Astrocyte of the spinal cord (primary cell): Measurements from ENCODE around the gene GLP2R.

Experiments used
- DNase-seq: peaks from one replicate; pipeline ENCODE4 v3.0.0; 2011; ENCODE audit warnings: low read depth, low spot score
- H3K4me3 ChIP-seq: 2 replicates; pipeline ENCODE4 v1.5.1; 2011; ENCODE audit warnings: low read depth, mild to moderate bottlenecking, low read length, moderate library complexity
- CTCF ChIP-seq: IDR thresholded peaks from 2 replicates; pipeline ENCODE4 v1.5.1; 2012; ENCODE audit warnings: low read depth, mild to moderate bottlenecking, low read length, inconsistent platforms
- in situ Hi-C: cut with HindIII; loops from 2 replicates; pipeline ENCODE4 v1.10.0; 2017; ENCODE audit warnings: low sequenced_read_pairs

GLP2R gene

GRCh38 chr17:9811537-9811936 lies 14.2 kb upstream of the GLP2R start:
- in situ Hi-C loops, result no loop called here
- TF ChIP-seq CTCF, result no peak
- H3K4me3 ChIP-seq, result no peak overlapping the region
- no peak for DNase-seq

GRCh38 chr17:9813166-9813565 lies 12.6 kb upstream of the GLP2R start:
- no peak for DNase-seq
- in situ Hi-C loops, result no loop called here
- no peak for TF ChIP-seq CTCF

GRCh38 chr17:9814337-9814945 lies 11.3 kb upstream of the GLP2R start:
- no peak for DNase-seq
- no peak overlapping the region for H3K4me3 ChIP-seq
- no peak for TF ChIP-seq CTCF
- in situ Hi-C loops, result no loop called here

More at GRCh38 chr17:9813166-9813565, 12.6 kb upstream of the GLP2R start:
- no peak overlapping the region for H3K4me3 ChIP-seq

GRCh38 chr17:9816472-9816871 lies 9.3 kb upstream of the GLP2R start:
- no peak for TF ChIP-seq CTCF
- no peak overlapping the region for H3K4me3 ChIP-seq
- in situ Hi-C loops, result no loop called here

GRCh38 chr17:9817086-9817485 lies 8.6 kb upstream of the GLP2R start:
- peak; percentile 25 for DNase-seq
- in situ Hi-C loops, result no loop called here
- no peak overlapping the region for H3K4me3 ChIP-seq
- TF ChIP-seq CTCF, result no peak

More at GRCh38 chr17:9816472-9816871, 9.3 kb upstream of the GLP2R start:
- no peak for DNase-seq

- H3K4me3 ChIP-seq, result no peak overlapping the region
- no peak for TF ChIP-seq CTCF
- DNase-seq, result no peak
- in situ Hi-C loops, result no loop called here
Observed at GRCh38 chr17:9818760-9819159, 7.0 kb upstream of the GLP2R start.
